CD14-positive monocyte (primary cell): ENCODE measurements around the gene AAR2. TPM values are rescaled to one million over a fixed set of nuclear protein-coding genes. Genes with fewer than 3 reads are reported as not detected.
A peak's percentile ranks its signal among the peaks of the same experiment; 100 is the strongest.

Experiments used
- DNase-seq, 3 donors: peaks; one replicate each; pipeline ENCODE4 v3.0.0-alpha.2; 2011 to 2022
- H2AFZ ChIP-seq: 2 replicates; pipeline ENCODE4 v1.6.0; 2012; ENCODE audit warnings: mild to moderate bottlenecking, low read depth, low read length, inconsistent platforms; ENCODE audit not compliant: insufficient read depth, poor library complexity, severe bottlenecking
- H3K27ac ChIP-seq, 2 donors: 1 replicate in 1 of 2; 2 replicates in 1 of 2; pipeline ENCODE4 v1.5.1; 2012 to 2013; ENCODE audit warnings: low read length in 2 of 2, control low read depth in 1 of 2, inconsistent platforms in 1 of 2, low read depth in 1 of 2, mild to moderate bottlenecking in 1 of 2
- H3K27me3 ChIP-seq, 2 donors: one replicate each; pipeline versions ENCODE4 v1.6.0 to v1.6.1; 2011 to 2013; ENCODE audit warnings: low read length in 2 of 2; ENCODE audit not compliant: control insufficient read depth in 2 of 2, insufficient read depth in 2 of 2
- H3K36me3 ChIP-seq, 2 donors: replicated peaks in 1 of 2; 1 replicate in 1 of 2; 2 replicates in 1 of 2; pipeline versions ENCODE4 v1.5.1 to v1.6.1; 2012 to 2013; ENCODE audit warnings: low read length in 2 of 2, control low read depth in 1 of 2, inconsistent platforms in 1 of 2, mild to moderate bottlenecking in 1 of 2; ENCODE audit not compliant: insufficient read depth in 2 of 2, control insufficient read depth in 1 of 2
- H3K4me1 ChIP-seq, 2 donors: 1 replicate in 1 of 2; 2 replicates in 1 of 2; pipeline versions ENCODE4 v1.5.1 to v1.6.1; 2012 to 2013; ENCODE audit warnings: low read length in 2 of 2, control low read depth in 1 of 2, inconsistent platforms in 1 of 2, mild to moderate bottlenecking in 1 of 2, moderate library complexity in 1 of 2; ENCODE audit not compliant: insufficient read depth in 2 of 2, control insufficient read depth in 1 of 2
- H3K4me2 ChIP-seq: replicated peaks from 2 replicates; pipeline ENCODE3; 2012; ENCODE audit warnings: low read length, moderate library complexity, mild to moderate bottlenecking; ENCODE audit not compliant: poor library complexity, severe bottlenecking; ENCODE audit errors: extremely low read depth
- H3K4me3 ChIP-seq, 3 experiments: fragments of 200-600 bp in 1 of 3; sonication (generic) in 1 of 3; replicated peaks in 1 of 3; 1 replicate in 2 of 3; 2 replicates in 1 of 3; pipeline ENCODE4 v1.5.1; 2011 to 2013; ENCODE audit warnings: low read length in 3 of 3, mild to moderate bottlenecking in 3 of 3, control low read depth in 2 of 3, low read depth in 2 of 3, inconsistent platforms in 1 of 3, moderate library complexity in 1 of 3
- H3K79me2 ChIP-seq: 2 replicates; pipeline ENCODE4 v1.6.0; 2012; ENCODE audit warnings: mild to moderate bottlenecking, control low read depth, inconsistent platforms, low read length, moderate library complexity; ENCODE audit not compliant: insufficient read depth
- H3K9ac ChIP-seq: 2 replicates; pipeline ENCODE4 v1.6.0; 2017; ENCODE audit warnings: low read length, mild to moderate bottlenecking; ENCODE audit not compliant: insufficient read depth, poor library complexity, severe bottlenecking
- H3K9me3 ChIP-seq, 2 donors: replicated peaks in 1 of 2; 1 replicate in 1 of 2; 2 replicates in 1 of 2; pipeline versions ENCODE4 v1.5.1 to v1.6.1; 2012 to 2013; ENCODE audit warnings: low read length in 2 of 2, control low read depth in 1 of 2; ENCODE audit not compliant: control insufficient read depth in 1 of 2, insufficient read depth in 1 of 2
- H4K20me1 ChIP-seq: 2 replicates; pipeline ENCODE4 v1.6.0; 2012; ENCODE audit warnings: mild to moderate bottlenecking, low read length, control low read depth, moderate library complexity; ENCODE audit not compliant: insufficient read depth
- H3K27ac Mint-ChIP-seq, 7 donors: one replicate each; pipeline ENCODE4 v1.8.0; 2020; ENCODE audit warnings: mild to moderate bottlenecking in 7 of 7, mixed read lengths in 7 of 7, moderate library complexity in 6 of 7, inconsistent platforms in 2 of 7
- H3K27me3 Mint-ChIP-seq, 3 donors: one replicate each; pipeline ENCODE4 v1.8.0; 2021 to 2022; ENCODE audit warnings: low read depth in 3 of 3, mild to moderate bottlenecking in 3 of 3, mixed read lengths in 3 of 3, moderate library complexity in 3 of 3, inconsistent platforms in 1 of 3
- H3K36me3 Mint-ChIP-seq, 2 donors: one replicate each; pipeline ENCODE4 v1.8.0; 2020; ENCODE audit warnings: mixed read lengths in 2 of 2, inconsistent platforms in 1 of 2, mild to moderate bottlenecking in 1 of 2
- H3K4me1 Mint-ChIP-seq: one replicate; pipeline ENCODE4 v1.8.0; 2020; ENCODE audit warnings: mild to moderate bottlenecking, mixed read lengths
- H3K4me3 Mint-ChIP-seq, 2 donors: one replicate each; pipeline ENCODE4 v1.8.0; 2020; ENCODE audit warnings: mild to moderate bottlenecking in 2 of 2, mixed read lengths in 2 of 2, moderate library complexity in 1 of 2
- H3K9me3 Mint-ChIP-seq, 7 donors: one replicate each; pipeline ENCODE4 v1.8.0; 2020 to 2022; ENCODE audit warnings: mixed read lengths in 7 of 7, mild to moderate bottlenecking in 6 of 7, moderate library complexity in 6 of 7, inconsistent platforms in 2 of 7
- CTCF ChIP-seq: fragments of 200-600 bp; IDR thresholded peaks from one replicate; pipeline ENCODE4 v1.8.0; 2022; ENCODE audit warnings: antibody characterized with exemption, mild to moderate bottlenecking
- WGBS: methylation state at CpG from one replicate; pipeline ENCODE4 v1.1.5; 2013; ENCODE audit warnings: missing lambda C conversion rate; ENCODE audit not compliant: insufficient coverage; 5-methylcytosine and 5-hydroxymethylcytosine counted together
- intact Hi-C, 2 donors: fragments of 100-400 bp; cut with micrococcal nuclease; formaldehyde crosslinking; loops; one replicate each; pipeline versions ENCODE4 v1.15.0 to v1.15.1; 2023
- polyA plus RNA-seq, 3 donors: library from polyadenylated mRNA; depleted of rRNA in 1 of 3; unstranded in 2 of 3; stranded (reverse) in 1 of 3; fragments of 300-500 nt in 2 of 3; fragments of >200 nt in 1 of 3; fragmentation: Illumina TruSeq in 2 of 3; gene quantifications; 1 replicate in 2 of 3; 2 replicates in 1 of 3; pipeline ENCODE4 v1.2.3, GENCODE V29; 2012 to 2021

The AAR2 gene
- polyA plus RNA-seq, 3 donors, result 9.1 to 48.8 (median 45.2) TPM

GRCh38 chr20:36273414-36274180, 37.3 kb downstream of the AAR2 start:
- H2AFZ ChIP-seq, result no peak overlapping the region
- WGBS, result 98% methylated on average over 8 of the region's 12 CpGs
- Mint-ChIP-seq H3K9me3 (peaks cover 0 to 3% (median 0%) of the 10 kb centered on the region in 7 donors), H3K27me3 (peaks cover 3 to 15% (median 15%) of the 10 kb centered on the region in 3 donors), H3K4me1 (no peaks in the 10 kb centered on the region), H3K27ac (peak overlapping the region in 1 of 7 donors; percentile 66), H3K36me3 (no peaks in the 10 kb centered on the region), H3K4me3 (no peak overlapping the region)
- no peak for DNase-seq
- H3K27ac ChIP-seq, result no peak overlapping the region
- H4K20me1 ChIP-seq, result no peaks in the 10 kb centered on the region
- H3K4me2 ChIP-seq, result no peak overlapping the region
- H3K9me3 ChIP-seq, result no peaks in the 10 kb centered on the region
- H3K9ac ChIP-seq, result no peak overlapping the region
- no peaks in the 10 kb centered on the region for H3K4me1 ChIP-seq
- no peaks in the 10 kb centered on the region for H3K27me3 ChIP-seq
- no peaks in the 10 kb centered on the region for H3K36me3 ChIP-seq
- intact Hi-C loops, result no loop called here
- no peak overlapping the region for H3K4me3 ChIP-seq
- H3K79me2 ChIP-seq, result no peaks in the 10 kb centered on the region
- TF ChIP-seq CTCF, result no peak

GRCh38 chr20:36274181-36274841, 38.0 kb downstream of the AAR2 start:
- DNase-seq, result no peak
- Histone ChIP-seq H3K4me1 (no peaks in the 10 kb centered on the region), H3K79me2 (no peaks in the 10 kb centered on the region), H3K9me3 (no peaks in the 10 kb centered on the region), H2AFZ (no peak overlapping the region), H3K4me2 (no peak overlapping the region), H3K27ac (no peak overlapping the region), H3K9ac (no peak overlapping the region), H3K27me3 (no peaks in the 10 kb centered on the region), H3K36me3 (no peaks in the 10 kb centered on the region), H3K4me3 (no peak overlapping the region), H4K20me1 (no peaks in the 10 kb centered on the region)
- Mint-ChIP-seq H3K36me3 (no peaks in the 10 kb centered on the region), H3K4me3 (no peak overlapping the region), H3K27me3 (peaks cover 2 to 16% (median 15%) of the 10 kb centered on the region in 3 donors), H3K27ac (no peak overlapping the region), H3K9me3 (peaks cover 0 to 3% (median 0%) of the 10 kb centered on the region in 7 donors), H3K4me1 (no peaks in the 10 kb centered on the region)
- 67% methylated on average over 15 of the region's 20 CpGs for WGBS
- intact Hi-C loops, result no loop called here
- TF ChIP-seq CTCF, result no peak
